GM19455 (cell line): Measurements from ENCODE around the gene SPATA32.

Experiments used
- ATAC-seq: cut with Tn5 transposase; IDR thresholded peaks from one replicate; pipeline ENCODE4 v1.9.1; 2021; ENCODE audit not compliant: unreplicated experiment

SPATA32 gene

GRCh38 chr17:45294506-45294905 is 32.6 kb upstream of the SPATA32 start:
- no peak for ATAC-seq

DNA sequence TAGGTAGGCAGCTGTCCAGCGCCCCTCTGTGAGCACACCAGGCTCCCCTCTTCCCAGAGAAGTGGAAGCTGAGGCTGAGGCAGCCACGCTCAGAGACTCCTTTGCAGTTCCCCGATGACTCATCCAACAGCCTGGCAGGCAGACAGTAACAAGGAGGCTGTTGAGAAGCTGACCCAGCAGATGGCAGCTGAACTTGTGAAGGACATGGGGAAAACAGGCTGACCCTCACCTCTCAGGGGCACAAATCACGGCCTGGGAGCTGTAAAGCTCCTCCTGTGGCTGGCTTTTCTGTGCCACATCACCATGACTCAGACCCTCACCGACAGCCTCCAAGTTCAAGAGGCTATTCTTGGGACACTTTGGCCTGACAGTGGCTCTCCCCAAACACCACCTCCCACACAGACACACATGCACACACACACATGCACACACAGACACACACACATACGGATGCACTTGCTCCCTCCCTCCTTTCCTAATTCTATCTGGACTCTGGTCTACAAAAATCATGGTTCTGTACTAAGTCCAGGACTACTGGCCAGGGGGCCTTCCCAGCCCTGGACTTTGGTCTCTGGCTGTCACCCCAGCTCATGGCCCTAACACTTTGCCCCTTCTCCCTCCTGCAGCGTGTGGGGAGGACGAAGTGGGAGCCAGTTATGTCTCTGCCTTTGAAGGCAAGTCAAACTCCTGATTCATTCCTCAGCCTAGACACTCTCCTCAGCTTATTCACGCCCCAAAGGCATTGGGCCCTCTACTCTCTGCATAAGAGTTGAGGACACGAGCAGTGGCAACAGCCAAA is 31.7 kb upstream of the SPATA32 start:
- no peak for ATAC-seq

- no peak for ATAC-seq
Observed at GRCh38 chr17:45292696-45293412, 31.0 kb upstream of the SPATA32 start.

DNA sequence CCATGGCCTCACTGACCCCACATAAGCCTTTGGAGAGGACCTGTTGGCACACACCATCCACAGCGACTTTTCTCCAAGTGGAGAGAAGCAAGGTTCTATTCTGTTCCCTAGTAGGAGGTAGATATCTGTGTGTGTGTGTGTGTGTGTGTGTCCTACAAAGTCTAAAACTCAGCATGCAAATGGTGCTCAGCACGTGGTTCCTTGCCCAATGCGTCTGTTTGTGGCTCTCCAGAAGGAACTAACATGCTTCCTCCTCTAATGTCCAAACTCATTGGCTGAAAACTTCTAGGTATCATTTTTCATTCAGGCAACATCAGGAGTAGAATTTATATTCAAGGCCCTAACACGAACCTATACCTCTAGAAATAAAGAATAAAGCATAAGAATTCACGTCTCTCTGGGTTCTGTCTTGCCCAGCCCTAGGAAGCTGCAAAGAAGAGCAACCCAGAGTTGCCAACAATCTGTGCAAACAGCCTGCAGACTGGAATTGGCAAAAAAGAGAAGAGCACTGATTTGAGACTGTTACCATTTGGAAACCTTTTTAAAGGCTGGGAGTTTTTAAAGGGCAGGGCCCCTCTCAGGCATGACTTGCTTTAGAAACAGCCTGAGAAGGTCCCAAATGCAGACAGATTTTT is 29.4 kb upstream of the SPATA32 start:
- ATAC-seq, result no peak

DNA sequence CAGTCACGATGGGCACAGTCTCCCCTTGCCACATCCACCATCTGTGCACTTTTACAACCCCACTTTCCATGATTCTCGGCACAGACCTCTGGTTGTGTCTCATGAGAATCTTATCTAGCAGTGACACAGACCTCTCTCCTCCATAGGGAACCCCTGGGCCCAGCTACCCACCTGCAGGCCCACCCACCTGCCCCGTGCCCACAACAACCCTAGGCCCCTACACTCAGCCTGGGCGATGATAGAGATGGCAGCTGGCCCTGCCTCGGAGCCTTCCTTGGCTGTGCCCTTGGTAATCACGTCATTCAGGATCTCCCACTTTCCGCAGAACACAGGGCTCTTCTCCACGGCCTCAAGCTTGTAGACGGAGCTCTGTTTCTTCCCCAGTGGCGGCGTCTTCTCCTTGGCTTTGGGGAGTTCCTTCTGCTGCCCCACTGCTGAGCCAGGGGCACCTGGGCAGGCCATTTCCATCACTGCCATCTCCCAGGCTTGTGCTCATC is 28.4 kb upstream of the SPATA32 start:
- no peak for ATAC-seq

- no peak for ATAC-seq
Observed at GRCh38 chr17:45289301-45290268, 27.7 kb upstream of the SPATA32 start.

DNA sequence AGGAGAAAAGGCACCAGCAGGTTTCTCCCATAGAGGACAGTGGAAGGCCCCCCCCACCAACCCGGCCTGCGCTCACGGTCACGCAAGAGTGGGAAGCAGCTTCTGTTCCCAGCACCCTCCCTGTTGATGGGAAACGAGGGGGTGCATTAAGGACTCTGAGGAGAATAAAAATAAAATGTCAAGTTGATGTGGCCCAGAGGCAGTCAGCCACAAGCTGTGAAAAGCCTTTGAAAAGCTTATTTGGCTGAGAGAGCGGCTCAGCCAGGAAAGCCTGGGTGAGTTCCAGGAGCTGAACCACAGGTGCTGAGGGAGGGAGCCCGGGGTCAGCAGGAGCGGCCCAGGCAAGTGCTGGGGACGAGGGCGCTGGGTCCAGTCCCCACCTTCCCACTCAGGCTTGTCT is 26.9 kb upstream of the SPATA32 start:
- ATAC-seq, result no peak

DNA sequence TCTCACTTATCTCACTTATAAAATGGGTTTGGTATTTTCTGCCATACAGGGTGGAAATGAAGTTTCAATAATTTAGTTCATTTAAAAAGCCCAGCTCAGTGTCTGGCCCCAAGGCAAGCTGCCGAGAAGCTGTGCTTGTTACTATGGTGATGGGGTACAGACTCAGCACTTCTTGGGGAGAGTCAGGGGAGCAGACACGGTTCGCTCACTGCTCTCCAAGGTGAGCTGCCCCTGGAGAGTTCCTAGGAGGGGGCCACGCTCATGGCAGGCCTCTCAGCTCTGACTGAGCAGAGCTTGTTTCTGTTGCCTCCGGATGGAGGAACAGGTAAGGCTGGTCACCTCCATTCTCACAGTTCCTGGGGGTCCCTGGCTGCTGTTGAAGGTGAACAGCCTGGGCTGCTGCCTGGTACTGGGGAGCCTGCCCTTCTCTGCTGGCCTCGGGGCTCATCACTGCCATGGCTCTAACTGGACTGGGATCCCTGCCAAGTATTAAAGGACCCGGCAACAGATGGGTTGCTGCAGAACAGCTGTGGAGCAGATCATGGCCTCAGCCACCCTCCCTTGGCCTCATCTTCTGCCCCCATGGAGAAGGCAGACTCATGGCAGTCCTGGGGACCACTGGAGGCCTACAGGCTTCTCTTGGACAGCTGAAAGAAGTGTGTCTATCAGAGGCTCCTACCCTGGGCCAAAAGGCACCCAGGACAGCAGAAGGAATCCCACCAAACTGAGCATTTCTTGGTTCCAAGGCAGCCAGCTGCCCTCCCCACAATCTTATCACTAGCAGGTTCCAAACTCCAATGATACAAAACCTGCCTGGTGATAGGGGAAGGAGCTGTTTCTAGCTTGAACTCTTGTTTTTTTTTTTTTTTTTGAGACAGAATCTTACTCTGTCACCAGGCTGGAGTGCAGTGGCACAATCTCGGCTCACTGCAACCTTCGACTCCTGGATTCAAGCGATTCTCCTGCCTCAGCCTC is 25.9 kb upstream of the SPATA32 start:
- ATAC-seq, result no peak

- ATAC-seq, result no peak
Observed at GRCh38 chr17:45286286-45286685, 24.4 kb upstream of the SPATA32 start.

DNA sequence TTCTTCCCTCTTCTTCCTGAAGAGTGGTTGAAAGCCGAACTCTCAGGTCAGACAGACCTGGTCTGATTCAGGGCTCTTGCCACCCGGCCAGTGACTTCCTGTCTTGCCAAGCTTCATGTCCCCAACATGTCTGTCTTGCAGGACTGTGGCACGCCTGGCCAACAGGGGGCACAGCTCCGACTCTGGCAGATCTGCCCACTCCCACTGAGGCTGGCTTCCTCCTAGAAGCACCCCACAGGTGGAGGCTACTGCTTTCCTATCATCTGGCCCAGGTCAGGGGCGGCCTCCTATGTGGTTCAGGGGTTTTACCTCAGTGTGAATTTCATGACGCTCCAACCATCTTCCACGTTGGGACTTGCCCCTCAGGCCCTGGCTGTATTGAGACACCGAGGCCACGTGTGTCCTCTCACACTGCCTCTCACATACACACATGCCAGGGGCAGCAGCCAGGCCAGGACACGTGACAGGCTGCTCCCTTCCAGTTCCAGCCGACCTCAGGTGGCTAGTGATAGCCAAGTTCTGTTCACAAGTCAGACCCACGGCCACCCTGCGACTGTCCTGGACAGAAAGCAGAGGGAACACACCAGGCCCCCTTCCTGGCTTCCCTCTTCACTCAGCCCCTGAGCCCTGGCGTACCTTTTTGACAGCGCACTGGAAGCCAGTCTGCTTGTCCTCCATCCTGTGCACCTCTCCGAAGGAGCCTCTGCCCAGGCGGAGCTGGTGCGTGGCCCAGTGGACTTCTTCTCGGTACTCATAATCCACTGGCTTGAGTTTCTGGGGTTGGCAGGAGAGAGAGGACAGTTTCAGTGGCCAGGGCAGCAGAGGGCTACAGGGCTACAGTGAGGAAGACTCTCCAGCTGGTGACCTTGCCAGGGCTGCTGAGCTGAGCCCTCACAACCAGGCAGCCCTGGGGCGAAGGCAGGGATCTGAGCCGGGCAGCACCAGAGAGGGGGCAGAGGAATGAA is 22.6 kb upstream of the SPATA32 start:
- ATAC-seq, result no peak

GRCh38 chr17:45283711-45284110 is 21.8 kb upstream of the SPATA32 start:
- no peak for ATAC-seq

DNA sequence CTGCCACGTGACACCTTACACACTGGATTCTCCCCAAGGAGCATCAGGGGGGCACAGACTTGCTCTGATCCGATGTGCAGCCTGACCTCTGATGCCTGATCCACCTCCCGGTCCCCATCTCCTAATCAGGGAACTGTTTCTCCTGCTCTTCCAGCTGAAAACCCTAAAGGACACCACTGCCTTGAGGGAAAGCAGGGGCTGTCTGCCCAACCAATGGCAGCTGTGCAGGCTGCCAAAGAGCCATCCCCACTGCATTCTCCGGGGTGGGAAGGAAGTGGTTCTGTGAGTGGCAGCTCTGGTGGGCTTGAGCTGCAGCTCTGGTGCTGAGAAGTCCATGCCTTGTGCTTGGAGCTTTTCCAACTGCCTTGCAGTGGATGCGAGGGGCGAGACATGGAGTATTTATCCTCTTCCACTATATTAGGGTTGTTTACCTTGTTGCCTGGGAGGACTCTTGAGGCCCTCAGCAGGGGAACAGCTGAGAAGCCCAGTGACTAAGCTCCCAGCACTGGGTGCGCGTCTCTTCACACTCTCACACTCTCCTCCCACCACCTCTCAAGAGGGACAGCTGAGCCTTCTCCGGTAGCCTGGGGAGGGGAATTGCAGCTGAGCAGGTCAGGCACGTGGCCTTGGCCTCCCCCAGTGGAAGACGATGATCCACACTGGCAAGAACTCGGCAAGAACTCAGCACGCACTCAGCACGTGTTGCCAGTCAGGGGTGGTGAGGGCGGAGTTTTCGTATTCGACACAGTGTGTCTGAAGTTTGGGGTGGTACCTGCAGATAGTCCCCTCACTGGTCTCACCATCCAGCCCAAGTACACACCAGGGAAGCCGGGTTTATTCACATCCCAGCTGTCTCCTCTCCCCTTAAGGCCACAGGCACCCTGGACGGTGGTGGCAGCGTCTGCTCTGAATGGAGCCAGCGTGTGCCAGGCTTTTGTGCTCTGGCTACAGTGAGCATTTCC is 21.1 kb upstream of the SPATA32 start:
- no peak for ATAC-seq

DNA sequence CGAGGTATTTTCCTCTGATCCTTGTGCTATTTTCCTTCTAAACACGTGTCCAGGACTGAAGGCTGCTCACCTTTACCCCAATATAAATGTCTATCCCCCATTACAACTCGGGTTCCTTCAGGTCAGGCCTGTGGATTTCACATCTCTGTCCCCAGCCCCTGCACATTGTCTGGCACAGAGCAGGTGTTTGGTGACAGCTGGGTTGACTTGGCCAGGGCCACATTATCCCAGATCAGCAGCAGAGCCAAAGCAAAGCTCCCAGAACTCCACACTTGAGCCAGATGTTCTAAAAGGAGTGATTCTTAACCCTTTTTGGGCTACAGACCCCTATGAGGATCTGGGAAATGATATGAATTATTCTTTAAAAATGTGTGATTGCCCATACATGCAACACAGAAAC is 18.0 kb upstream of the SPATA32 start:
- no peak for ATAC-seq

DNA sequence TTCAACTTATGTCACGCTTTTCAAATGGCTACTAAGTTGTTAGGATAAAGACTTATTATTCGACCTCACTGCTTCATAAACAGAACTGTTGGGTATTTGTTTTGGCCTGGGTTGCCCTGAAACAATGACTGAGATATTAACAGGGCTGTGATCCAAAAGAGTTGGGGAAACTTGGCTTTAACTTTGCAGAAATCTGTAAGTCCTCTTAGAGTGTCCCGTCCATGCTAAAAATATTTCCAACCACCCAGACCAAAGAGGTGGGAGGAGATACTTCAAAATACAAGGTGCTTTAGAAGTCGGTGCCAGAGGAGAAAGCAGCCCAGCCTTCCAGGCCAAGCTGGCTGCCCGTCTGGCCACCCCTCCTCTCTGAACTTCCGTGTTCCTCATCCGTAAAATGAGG is 16.1 kb upstream of the SPATA32 start:
- ATAC-seq, result no peak

DNA sequence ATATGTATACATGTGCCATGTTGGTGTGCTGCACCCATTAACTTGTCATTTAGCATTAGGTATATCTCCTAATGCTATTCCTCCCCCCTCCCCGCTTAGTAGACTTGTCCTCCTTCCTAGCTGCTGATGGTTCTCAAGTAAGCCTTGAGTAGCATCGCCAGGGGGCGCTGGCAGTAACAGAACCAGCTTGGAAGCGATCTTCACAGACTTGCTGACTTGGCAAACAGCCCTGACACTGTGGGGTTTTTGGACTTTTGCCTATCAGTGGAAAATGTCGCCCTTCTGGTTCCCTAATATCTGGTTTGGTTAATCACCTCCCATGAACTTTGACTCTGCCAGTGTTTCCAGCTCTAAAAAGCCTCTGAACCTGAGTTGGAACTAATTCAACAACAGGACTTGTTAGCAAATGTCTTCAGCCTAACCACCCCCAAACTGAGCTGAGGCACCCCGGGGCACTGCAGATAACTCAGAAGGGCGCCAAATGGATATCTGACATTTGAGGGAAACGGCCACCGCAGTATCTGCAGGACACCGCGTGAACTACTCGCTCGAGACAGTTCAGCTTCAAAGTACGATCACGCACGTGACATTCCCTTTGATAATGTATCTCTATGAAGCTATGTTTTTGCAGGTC is 15.4 kb upstream of the SPATA32 start:
- ATAC-seq, result no peak

GRCh38 chr17:45276031-45276430 is 14.1 kb upstream of the SPATA32 start:
- no peak for ATAC-seq

GRCh38 chr17:45274033-45274432 is 12.1 kb upstream of the SPATA32 start:
- ATAC-seq, result no peak
